ENCODE results near the gene TNFRSF12A.

- TF ChIP-seq, protein P1, sequence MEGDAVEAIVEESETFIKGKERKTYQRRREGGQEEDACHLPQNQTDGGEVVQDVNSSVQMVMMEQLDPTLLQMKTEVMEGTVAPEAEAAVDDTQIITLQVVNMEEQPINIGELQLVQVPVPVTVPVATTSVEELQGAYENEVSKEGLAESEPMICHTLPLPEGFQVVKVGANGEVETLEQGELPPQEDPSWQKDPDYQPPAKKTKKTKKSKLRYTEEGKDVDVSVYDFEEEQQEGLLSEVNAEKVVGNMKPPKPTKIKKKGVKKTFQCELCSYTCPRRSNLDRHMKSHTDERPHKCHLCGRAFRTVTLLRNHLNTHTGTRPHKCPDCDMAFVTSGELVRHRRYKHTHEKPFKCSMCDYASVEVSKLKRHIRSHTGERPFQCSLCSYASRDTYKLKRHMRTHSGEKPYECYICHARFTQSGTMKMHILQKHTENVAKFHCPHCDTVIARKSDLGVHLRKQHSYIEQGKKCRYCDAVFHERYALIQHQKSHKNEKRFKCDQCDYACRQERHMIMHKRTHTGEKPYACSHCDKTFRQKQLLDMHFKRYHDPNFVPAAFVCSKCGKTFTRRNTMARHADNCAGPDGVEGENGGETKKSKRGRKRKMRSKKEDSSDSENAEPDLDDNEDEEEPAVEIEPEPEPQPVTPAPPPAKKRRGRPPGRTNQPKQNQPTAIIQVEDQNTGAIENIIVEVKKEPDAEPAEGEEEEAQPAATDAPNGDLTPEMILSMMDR (IDR thresholded peaks at IDR 0.05): no peak
- no peak for TF ChIP-seq POLR2A (IDR thresholded peaks at IDR 0.05)
Measured at GRCh38 chr16:3022684-3023414, 2.7 kb downstream of the TNFRSF12A start.
